ENCODE data around the gene HSD11B2.
A peak's percentile ranks its signal among the peaks of the same experiment; 100 is the strongest.

DNA sequence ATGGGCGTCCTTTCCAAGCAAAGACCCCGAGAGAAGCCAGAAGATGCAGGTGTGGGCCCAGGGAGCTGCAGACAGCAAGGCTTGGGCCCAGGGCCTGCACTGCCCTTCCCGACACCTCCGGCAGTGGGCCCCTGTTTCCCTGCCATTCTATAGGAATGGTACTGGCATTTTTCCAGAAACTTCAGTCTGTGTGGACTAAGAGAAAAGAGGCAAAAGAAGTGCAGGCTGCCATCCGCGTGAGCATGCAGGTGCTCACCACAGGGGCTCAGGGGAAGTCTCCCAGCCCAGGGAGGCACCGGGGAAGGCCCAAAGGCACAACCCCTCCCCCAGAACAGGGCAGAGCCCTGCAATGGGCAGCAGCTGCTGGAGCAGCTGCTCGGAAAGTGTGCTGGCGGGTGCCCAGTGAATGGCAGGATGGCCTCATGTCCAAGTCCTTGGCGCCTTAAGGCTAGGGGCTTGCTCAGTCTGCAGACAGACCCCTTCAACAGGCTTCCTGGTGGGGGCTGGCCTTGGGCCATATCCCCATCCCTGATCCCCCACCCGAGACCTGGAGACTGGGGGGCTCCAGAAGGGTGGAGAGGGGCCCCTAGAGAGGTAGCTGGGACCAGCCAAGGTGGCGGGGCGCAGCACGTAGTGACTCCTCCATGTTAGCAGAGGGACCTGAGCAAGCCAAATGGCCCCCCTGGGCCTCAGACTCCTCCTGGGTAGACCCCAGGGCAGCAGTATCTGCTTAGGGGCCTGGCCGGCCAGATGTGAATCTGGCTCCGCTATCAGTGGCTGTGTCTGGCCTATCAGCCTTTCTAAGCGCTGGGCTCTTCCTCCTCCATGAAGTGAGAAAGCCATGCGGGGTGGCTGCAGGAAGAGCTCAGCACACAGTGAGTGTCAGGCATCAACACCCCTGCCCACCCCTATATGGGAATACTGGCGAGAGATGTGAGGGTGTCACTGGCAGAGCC lies 30.9 kb upstream of the HSD11B2 start:
- TF ChIP-seq, protein P1, sequence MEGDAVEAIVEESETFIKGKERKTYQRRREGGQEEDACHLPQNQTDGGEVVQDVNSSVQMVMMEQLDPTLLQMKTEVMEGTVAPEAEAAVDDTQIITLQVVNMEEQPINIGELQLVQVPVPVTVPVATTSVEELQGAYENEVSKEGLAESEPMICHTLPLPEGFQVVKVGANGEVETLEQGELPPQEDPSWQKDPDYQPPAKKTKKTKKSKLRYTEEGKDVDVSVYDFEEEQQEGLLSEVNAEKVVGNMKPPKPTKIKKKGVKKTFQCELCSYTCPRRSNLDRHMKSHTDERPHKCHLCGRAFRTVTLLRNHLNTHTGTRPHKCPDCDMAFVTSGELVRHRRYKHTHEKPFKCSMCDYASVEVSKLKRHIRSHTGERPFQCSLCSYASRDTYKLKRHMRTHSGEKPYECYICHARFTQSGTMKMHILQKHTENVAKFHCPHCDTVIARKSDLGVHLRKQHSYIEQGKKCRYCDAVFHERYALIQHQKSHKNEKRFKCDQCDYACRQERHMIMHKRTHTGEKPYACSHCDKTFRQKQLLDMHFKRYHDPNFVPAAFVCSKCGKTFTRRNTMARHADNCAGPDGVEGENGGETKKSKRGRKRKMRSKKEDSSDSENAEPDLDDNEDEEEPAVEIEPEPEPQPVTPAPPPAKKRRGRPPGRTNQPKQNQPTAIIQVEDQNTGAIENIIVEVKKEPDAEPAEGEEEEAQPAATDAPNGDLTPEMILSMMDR (IDR thresholded peaks at IDR 0.05; ENCODE audit: low read depth, low read length, poor library complexity, severe bottlenecking): peak; percentile 40
- no peak for TF ChIP-seq EZH2phosphoT487 (IDR thresholded peaks at IDR 0.05; ENCODE audit: borderline replicate concordance, low read length)

Measured in DOHH2 (cell line).